ENCODE measurements around the gene TMEM72. TPM values are rescaled to one million over a fixed set of nuclear protein-coding genes. Genes with fewer than 3 reads are reported as not detected.

Gene TMEM72
- total and polyA plus RNA-seq, 2 of the 13 experiments (the other 11 are each of a cell fraction or from before 2014, with no cell fraction given) = 0.04 TPM; not detected in 1

GRCh38 chr10:44909910-44910309 lies 1.2 kb upstream of the TMEM72 start:
- POLR2A ChIA-PET = no interaction called here
- H4K20me1 ChIP-seq (ENCODE audit: insufficient read depth, low read length) = no peaks in the 10 kb centered on the region
- TF ChIP-seq KDM1A (CRISPR knock-in tag; IDR thresholded peaks at IDR 0.05) = no peak
- TF ChIP-seq ZBTB42 (CRISPR knock-in tag; IDR thresholded peaks at IDR 0.05) = no peak
- peak; percentile 60 for TF ChIP-seq HNRNPK (IDR thresholded peaks at IDR 0.05; ENCODE audit: low read depth, low read length, poor library complexity, severe bottlenecking)
- no peak for TF ChIP-seq MAZ (IDR thresholded peaks at IDR 0.05; ENCODE audit: borderline replicate concordance, low read depth, low read length)
- TF ChIP-seq MAZ (CRISPR knock-in tag; IDR thresholded peaks at IDR 0.05; ENCODE audit: low read depth) = no peak
- TF ChIP-seq ZBTB4 (CRISPR knock-in tag; IDR thresholded peaks at IDR 0.05; ENCODE audit: borderline replicate concordance) = no peak
- TF ChIP-seq ZBTB25 (CRISPR knock-in tag; IDR thresholded peaks at IDR 0.05) = no peak
- TF ChIP-seq ZNF713 (CRISPR knock-in tag; IDR thresholded peaks at IDR 0.05) = no peak
- no peak for TF ChIP-seq TRAFD1 (CRISPR knock-in tag; IDR thresholded peaks at IDR 0.05; ENCODE audit: borderline replicate concordance)
- TF ChIP-seq REPIN1 (CRISPR knock-in tag; IDR thresholded peaks at IDR 0.05; ENCODE audit: borderline replicate concordance, low read depth) = no peak
- TF ChIP-seq UBTF (CRISPR knock-in tag; IDR thresholded peaks at IDR 0.05) = no peak
- no peak for TF ChIP-seq ARNT (IDR thresholded peaks at IDR 0.05)
- TF ChIP-seq ZFP62 (CRISPR knock-in tag; IDR thresholded peaks at IDR 0.05) = no peak
- no peak for TF ChIP-seq PRPF4 (IDR thresholded peaks at IDR 0.05; ENCODE audit: low read depth, low read length, poor library complexity, severe bottlenecking)

More at GRCh38 chr10:44909910-44910309, 1.2 kb upstream of the TMEM72 start:
- FAIRE-seq (no peak), DNase-seq (ENCODE audit: low spot score) (no peak), ATAC-seq (no peak)
- no TSS peak for BruUV-seq (replicated peaks)
- no peaks in the 10 kb centered on the region for H3K36me3 ChIP-seq (replicated peaks in 1 of 2; ENCODE audit: control insufficient read depth in 1 of 2, insufficient read depth in 2 of 2, low read length in 2 of 2)
- H2AFZ ChIP-seq (ENCODE audit: low read length) = no peak overlapping the region
- H3K27ac ChIP-seq (ENCODE audit: extremely low read length, insufficient read depth, low read length) = no peak overlapping the region
- H3K9me3 ChIP-seq (ENCODE audit: low read length) = no peaks in the 10 kb centered on the region
- peaks cover 3 to 53% of the 10 kb centered on the region in 2 experiments for H3K27me3 ChIP-seq (ENCODE audit: control insufficient read depth in 1 of 2, insufficient read depth in 2 of 2, low read length in 2 of 2)
- CTCF ChIA-PET (ENCODE audit: low intra/inter-chr PET ratio, low total read pairs) = no interaction called here
- H3K9ac ChIP-seq (ENCODE audit: insufficient read depth, low read depth, low read length) = no peak overlapping the region
- no peak overlapping the region for H3K4me2 ChIP-seq (ENCODE audit: low read depth, low read length)
- H3K79me2 ChIP-seq (ENCODE audit: insufficient read depth, low read length) = no peaks in the 10 kb centered on the region
- peaks cover 40% of the 10 kb centered on the region for H3K4me1 ChIP-seq (ENCODE audit: insufficient read depth, low read length)
- in situ Hi-C loops (cut with HindIII; ENCODE audit: extremely low pct_ligation_motif_present, low pct_unique_long_range_greater_than_20kb) (no loop called here), intact Hi-C loops (cut with micrococcal nuclease; ENCODE audit: unreplicated experiment) (no loop called here)
- no peak overlapping the region for H3K4me3 ChIP-seq (replicated peaks in 1 of 3; ENCODE audit: insufficient read depth in 1 of 3, low read depth in 2 of 3, low read length in 3 of 3)
- 78% methylated on average over 1 of the region's 1 CpG for WGBS (ENCODE audit: low lambda C conversion rate)
